Measurements from ENCODE around the gene ZSCAN1.

ZSCAN1 gene

DNA sequence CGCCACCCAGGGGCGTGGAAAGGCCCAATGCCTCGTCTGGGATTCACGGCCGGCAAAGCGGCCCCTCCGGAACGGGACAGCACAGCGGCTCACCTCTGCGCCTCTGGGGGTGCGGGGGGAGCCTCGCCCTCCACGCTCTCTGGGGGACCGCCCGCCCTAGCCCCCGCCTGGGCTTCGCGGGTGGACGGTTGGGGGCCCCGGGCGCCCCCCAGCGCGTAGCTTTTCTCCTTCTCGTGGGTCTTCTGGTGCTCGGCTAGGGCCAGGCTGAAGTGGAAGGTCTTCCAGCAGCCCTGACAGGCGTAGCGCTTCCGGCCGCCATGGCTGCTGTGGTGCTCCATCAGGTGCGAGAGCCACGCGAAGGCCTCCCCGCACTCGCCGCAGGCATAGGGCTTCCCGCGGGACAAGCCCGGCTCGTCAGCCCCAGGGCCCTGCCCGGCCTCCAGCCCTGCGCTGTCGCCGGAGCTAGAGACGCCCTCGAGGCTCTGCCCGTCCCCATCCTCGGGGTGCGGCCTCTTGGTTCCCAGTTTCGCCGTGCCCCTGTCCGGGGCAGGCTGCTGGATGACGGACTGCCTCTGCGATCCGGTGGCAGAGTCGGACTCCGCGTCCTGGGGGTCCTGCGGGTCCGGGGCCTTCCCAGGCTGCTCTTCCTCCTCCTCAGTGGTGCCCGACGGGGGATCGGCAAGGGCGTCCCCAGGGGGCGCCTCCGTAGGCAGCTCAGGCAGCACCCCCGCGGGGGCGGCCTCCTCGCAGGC is 50.9 kb downstream of the ZSCAN1 start:
- DNase-seq (ENCODE audit: low read depth), result no peak

GRCh38 chr19:58085348-58085875 is 51.6 kb downstream of the ZSCAN1 start:
- DNase-seq (ENCODE audit: low read depth), result no peak

GRCh38 chr19:58086825-58087710 is 53.2 kb downstream of the ZSCAN1 start:
- no peak for DNase-seq (ENCODE audit: low read depth)

DNA sequence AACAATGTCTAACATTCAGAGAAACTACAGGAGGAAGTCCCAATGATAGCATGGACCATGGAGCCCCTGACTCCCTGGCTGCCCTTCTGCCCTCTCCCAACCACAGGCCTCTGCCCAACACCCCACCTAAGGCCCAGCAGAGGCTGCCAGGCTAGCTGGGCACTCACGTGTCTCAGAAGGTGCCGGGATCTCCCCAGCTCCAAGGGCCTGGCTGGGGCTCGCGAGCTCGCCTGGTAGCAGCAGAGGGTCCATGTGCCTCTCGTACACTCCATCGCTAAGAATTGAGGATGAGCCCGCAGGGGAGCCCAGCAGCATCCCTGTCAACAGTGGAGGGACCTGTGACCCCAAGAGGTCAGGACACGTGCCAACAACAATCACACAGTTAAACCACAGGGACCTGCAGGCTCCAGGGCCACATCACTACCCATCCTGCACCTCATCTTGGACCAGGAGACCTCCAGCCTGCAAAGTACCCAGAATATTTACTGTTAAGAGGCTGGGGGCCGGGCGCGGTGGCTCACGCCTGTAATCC is 54.8 kb downstream of the ZSCAN1 start:
- no peak for DNase-seq (ENCODE audit: low read depth)

- no peak for DNase-seq (ENCODE audit: low read depth)
Measured at GRCh38 chr19:58089846-58090245, 56.0 kb downstream of the ZSCAN1 start.

DNA sequence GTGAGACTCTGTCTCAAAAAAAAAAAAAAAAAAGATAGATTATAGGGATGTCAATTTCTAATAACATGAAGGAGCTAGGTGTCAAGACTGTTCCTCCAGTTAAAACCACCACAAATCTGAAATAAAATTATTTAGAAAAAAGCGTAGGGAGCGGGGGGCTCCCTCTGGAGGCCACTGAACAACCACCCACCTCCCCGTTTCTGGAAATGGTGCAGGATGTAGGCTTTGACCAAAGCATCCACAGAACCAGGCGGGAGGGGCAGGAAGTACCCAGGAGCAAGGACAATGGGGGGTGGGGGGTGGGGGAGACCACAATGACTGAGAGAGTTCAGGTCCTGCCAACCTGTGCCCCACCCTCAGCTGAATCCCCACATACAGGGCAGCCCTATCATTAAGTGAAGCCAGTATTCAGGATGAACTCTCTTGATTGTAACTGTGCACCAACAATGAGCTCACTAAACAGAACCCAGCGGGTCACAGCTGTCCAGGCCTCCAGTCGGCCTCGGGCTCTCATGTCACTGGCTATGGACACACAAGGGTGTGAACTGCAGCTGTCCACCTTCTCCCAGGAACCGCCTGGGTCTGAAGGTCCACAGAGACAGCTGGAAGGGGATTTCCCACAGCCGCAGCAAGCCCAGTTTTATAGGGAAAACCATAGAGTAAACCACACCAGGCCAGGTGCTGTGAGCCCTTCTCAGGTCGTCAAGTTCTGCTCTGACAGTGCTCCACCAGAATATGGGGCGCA is 57.6 kb downstream of the ZSCAN1 start:
- no peak for DNase-seq (ENCODE audit: low read depth)

DNA sequence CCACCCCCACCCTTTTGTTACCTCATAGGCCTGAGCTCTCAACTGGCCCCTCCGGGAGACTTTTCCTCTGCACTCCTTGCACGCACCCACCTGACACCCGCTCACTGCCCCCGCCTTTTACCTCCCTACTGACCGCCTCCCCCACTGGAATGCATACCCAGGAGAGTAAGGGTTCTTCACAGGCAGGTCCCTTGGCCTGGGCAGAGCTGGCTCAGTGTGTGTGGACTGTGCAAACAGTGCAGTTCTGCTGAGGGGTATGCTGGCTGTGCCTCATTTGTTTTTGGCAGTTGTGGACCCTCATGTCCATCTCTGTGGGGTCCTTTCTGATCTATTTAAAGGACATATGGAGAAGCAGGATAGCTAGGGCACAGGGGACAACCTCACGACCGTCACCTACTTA is 59.2 kb downstream of the ZSCAN1 start:
- no peak for DNase-seq (ENCODE audit: low read depth)

- no peak for DNase-seq (ENCODE audit: low read depth)
Measured at GRCh38 chr19:58095328-58095727, 61.5 kb downstream of the ZSCAN1 start.

GRCh38 chr19:58096884-58097283 is 63.1 kb downstream of the ZSCAN1 start:
- DNase-seq (ENCODE audit: low read depth), result no peak

- DNase-seq (ENCODE audit: low read depth), result no peak
Measured at GRCh38 chr19:58097349-58097748, 63.5 kb downstream of the ZSCAN1 start.

DNA sequence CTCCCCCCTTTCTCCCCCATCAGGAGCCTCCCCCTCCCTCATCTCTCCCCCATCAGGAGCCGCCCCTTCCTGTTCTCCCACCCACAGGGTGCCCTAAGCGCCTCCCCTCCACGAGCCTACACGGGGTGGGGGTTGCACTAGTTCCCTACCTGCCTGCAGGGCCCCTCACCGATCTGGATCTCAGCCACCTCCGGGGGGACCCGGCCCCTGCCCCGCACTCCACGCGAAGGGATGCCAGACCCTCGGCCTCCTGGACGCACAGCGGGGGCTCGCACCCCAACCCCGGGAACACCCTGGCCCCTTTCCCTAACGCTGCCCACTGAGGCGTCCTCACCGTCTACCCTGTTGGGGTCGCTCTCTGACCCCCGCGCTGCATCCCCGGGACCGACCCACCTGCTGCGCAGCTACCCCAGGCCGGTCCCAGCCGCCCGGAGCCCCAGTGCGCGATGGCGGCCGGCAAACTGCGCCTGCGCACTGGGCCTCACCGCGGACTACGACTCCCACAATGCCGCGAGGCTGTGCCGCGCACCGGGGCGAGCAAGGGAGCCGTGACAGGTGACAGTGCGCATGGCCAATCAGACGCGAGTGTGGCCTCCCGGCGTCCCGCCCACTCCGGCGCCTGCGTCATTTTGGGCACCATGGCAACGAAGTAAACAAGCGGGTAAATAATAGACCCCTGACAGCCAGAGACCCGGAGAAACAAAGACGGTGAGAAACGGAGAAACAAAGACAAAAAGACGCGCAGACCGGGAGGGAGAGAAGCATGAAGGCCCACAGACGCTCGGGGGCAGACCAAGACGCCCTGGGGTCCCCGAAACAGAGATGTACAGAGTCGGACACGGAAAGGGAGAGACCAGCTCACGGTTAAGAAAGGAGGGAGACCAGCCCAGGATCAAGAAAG is 64.2 kb downstream of the ZSCAN1 start, which contains the start of gene ZSCAN18:
Gene ZSCAN18, minus strand, starts transcription at position 451 of the 901 bp plus-strand sequence. CDS start 7,964 bp downstream, outside the sequence.
- peak; percentile 77 for DNase-seq (ENCODE audit: low read depth)

DNA sequence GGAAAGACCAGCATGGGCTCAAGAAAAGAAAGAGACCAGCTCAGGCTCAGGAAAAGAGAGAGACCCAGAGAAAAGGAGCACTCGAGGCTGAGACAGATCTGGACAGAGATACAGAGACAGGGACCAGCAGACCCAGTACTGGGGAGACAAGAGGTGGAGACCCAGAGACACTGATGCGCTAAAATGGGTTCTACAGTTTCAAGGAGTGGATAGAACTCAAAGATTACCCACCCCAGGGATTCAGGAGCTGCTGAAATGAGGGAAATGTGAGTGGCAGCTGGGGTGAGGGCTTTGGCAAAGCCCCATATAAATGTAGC is 64.8 kb downstream of the ZSCAN1 start:
- no peak for DNase-seq (ENCODE audit: low read depth)
